Right lobe of liver (tissue), 4 donors: ENCODE results near the gene EPB41L4A.

Experiments used
- POLR2A ChIP-seq: fragments of 450-650 bp; IDR thresholded peaks from one replicate; pipeline ENCODE4 v1.6.1; 2017; ENCODE audit warnings: antibody characterized with exemption, mild to moderate bottlenecking
- TF ChIP-seq, protein P1 (sequence below), 4 donors: fragments of 200-600 bp in 3 of 4; fragments of 450-650 bp in 1 of 4; IDR thresholded peaks; one replicate each; pipeline versions ENCODE4 v1.5.1 to v1.8.0; 2016 to 2022; ENCODE audit warnings: antibody characterized with exemption in 4 of 4, mild to moderate bottlenecking in 2 of 4
- donor health status: DM: no; HTN: no; CAD: no.
- donor health status: DM: no; HTN: no; CAD: no.
- donor health status: DM: no; HTN: yes; CAD: no.

DNA sequence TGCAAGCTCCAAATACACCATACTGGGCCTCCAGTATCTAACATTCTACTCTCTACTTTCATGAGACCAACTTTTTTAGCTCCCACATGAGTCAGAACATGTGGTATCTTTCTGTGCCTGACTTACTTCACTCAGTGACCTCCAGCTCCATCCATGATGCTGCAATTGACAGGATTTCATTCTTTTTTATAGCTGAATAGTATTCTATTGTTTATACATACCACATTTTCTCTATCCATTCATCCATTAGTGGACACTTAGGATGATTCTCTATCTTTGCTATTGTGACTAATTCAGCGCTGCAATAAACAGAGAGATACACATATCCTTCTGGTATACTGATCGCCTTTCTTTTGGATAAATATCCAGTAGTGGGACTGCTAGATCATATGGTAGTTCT, 68.5 kb downstream of the EPB41L4A start:
- TF ChIP-seq, protein P1, sequence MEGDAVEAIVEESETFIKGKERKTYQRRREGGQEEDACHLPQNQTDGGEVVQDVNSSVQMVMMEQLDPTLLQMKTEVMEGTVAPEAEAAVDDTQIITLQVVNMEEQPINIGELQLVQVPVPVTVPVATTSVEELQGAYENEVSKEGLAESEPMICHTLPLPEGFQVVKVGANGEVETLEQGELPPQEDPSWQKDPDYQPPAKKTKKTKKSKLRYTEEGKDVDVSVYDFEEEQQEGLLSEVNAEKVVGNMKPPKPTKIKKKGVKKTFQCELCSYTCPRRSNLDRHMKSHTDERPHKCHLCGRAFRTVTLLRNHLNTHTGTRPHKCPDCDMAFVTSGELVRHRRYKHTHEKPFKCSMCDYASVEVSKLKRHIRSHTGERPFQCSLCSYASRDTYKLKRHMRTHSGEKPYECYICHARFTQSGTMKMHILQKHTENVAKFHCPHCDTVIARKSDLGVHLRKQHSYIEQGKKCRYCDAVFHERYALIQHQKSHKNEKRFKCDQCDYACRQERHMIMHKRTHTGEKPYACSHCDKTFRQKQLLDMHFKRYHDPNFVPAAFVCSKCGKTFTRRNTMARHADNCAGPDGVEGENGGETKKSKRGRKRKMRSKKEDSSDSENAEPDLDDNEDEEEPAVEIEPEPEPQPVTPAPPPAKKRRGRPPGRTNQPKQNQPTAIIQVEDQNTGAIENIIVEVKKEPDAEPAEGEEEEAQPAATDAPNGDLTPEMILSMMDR (IDR thresholded peaks at IDR 0.05): no peak
- TF ChIP-seq POLR2A: no peak
